A673 (cell line): ENCODE measurements around the gene PI16. TPM values are rescaled to one million over a fixed set of nuclear protein-coding genes. Genes with fewer than 3 reads are reported as not detected.

Source experiments
- BruUV-seq: library from RNA; stranded (reverse); fragments of 400-500 nt; replicated peaks from 2 replicates; lab custom pipeline; 2021; lab: Mats Ljungman, UMichigan
- CTCF ChIA-PET: fragments of 300-600 bp; sonication (Branson Sonifier 250); formaldehyde crosslinking; loops from one replicate; lab custom pipeline; 2022; ENCODE audit warnings: antibody characterized with exemption; lab: Charles Lee
- POLR2A ChIA-PET: fragments of 300-600 bp; sonication (Branson Sonifier 250); formaldehyde crosslinking; loops from one replicate; lab custom pipeline; 2022; ENCODE audit warnings: antibody characterized with exemption; ENCODE audit not compliant: low non-redundant PET; lab: Charles Lee
- DNase-seq: peaks from one replicate; pipeline ENCODE4 v3.0.0-alpha.2; 2015; ENCODE audit warnings: low spot score
- H3K27ac ChIP-seq: fragments of 200-600 bp; sonication (generic); 2 replicates; pipeline ENCODE4 v1.5.1; 2016; ENCODE audit warnings: mixed run types, low read depth, mild to moderate bottlenecking, mixed read lengths, antibody characterized with exemption, low read length; ENCODE audit not compliant: poor library complexity, severe bottlenecking
- H3K27me3 ChIP-seq: fragments of 200-600 bp; sonication (generic); replicated peaks from 2 replicates; pipeline ENCODE4 v1.6.1; 2017; ENCODE audit warnings: mixed run types, low read depth, mild to moderate bottlenecking, mixed read lengths, antibody characterized with exemption, low read length; ENCODE audit not compliant: insufficient read depth, poor library complexity
- H3K36me3 ChIP-seq: fragments of 200-600 bp; sonication (generic); 2 replicates; pipeline ENCODE4 v1.6.1; 2016; ENCODE audit warnings: mixed run types, mild to moderate bottlenecking, mixed read lengths, antibody characterized with exemption, low read length; ENCODE audit not compliant: insufficient read depth, poor library complexity, severe bottlenecking
- H3K4me1 ChIP-seq: fragments of 200-600 bp; sonication (generic); 2 replicates; pipeline ENCODE4 v1.6.1; 2017; ENCODE audit warnings: mixed run types, mild to moderate bottlenecking, mixed read lengths, antibody characterized with exemption, low read length; ENCODE audit not compliant: insufficient read depth, poor library complexity, severe bottlenecking
- H3K4me3 ChIP-seq: fragments of 200-600 bp; sonication (generic); 2 replicates; pipeline ENCODE4 v1.5.1; 2016; ENCODE audit warnings: low read depth, mixed run types, mild to moderate bottlenecking, mixed read lengths, low read length; ENCODE audit not compliant: poor library complexity, severe bottlenecking
- H3K9me3 ChIP-seq: fragments of 200-600 bp; sonication (generic); 2 replicates; pipeline ENCODE4 v1.6.1; 2016; ENCODE audit warnings: mixed run types, low read depth, mild to moderate bottlenecking, mixed read lengths, antibody characterized with exemption, low read length; ENCODE audit not compliant: poor library complexity, severe bottlenecking
- EZH2 ChIP-seq: fragments of 200-600 bp; sonication (generic); IDR thresholded peaks from 2 replicates; pipeline ENCODE4 v1.6.1; 2017; ENCODE audit warnings: borderline replicate concordance, low read depth, mild to moderate bottlenecking, mixed read lengths, antibody characterized with exemption, low read length; ENCODE audit not compliant: poor library complexity, severe bottlenecking
- intact Hi-C: fragments of 100-400 bp; cut with micrococcal nuclease; formaldehyde crosslinking; loops from one replicate; pipeline ENCODE4 v1.10.0; 2022; ENCODE audit not compliant: unreplicated experiment
- total RNA-seq: library from RNA; stranded (reverse); gene quantifications from 2 replicates; pipeline ENCODE4 v1.2.3, GENCODE V29; 2021
- TF ChIP-seq, protein P1 (sequence below): fragments of 300-800, 200-600 bp; sonication (generic); conservative IDR thresholded peaks from 2 replicates; pipeline ENCODE4 v1.5.1; 2017; ENCODE audit warnings: low read depth, mild to moderate bottlenecking, antibody characterized with exemption, low read length, moderate library complexity, mixed read lengths

The PI16 gene
- total RNA-seq, 1 experiment from 2014 or later, result not detected

DNA sequence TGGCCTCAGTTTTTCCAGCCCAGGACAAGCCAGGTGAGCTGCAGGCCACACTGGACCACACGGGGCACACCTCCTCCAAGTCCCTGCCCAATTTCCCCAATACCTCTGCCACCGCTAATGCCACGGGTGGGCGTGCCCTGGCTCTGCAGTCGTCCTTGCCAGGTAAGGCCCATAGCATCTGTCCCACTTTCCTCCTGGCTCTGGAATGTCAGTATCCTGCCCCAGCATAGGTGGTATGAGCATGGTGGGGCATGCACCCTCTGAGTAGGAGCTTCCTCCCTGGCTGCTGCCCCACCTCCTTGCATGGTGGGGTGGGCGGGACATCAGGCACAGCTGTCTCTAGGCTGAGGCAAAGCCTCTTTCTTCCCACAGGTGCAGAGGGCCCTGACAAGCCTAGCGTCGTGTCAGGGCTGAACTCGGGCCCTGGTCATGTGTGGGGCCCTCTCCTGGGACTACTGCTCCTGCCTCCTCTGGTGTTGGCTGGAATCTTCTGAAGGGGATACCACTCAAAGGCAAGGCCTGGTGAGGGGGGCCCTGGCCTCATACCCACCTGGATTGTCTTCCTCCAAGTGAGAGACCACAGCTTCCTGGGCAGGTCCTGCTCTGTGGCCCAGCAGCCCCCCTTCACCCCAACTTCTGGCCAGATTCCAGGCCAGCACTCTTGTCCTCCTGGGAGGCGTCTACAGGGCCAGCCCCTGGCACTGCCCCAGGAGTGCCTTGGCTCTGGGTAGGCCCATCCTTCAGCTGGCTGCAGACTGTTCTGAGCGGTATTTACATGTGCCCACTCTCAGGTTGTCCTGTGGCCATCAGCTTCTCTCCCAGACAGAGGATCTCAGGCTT is 9.1 kb downstream of the PI16 start:
- peaks cover 18% of the 10 kb centered on the region for H3K36me3 ChIP-seq
- CTCF ChIA-PET, result no interaction called here

DNA sequence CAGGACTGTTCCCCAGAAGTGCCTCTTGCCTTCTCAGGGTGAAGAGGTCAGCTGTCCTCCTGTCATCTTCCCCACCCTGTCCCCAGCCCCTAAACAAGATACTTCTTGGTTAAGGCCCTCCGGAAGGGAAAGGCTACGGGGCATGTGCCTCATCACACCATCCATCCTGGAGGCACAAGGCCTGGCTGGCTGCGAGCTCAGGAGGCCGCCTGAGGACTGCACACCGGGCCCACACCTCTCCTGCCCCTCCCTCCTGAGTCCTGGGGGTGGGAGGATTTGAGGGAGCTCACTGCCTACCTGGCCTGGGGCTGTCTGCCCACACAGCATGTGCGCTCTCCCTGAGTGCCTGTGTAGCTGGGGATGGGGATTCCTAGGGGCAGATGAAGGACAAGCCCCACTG is 9.8 kb downstream of the PI16 start:
- Histone ChIP-seq H3K27ac (no peak overlapping the region), H3K27me3 (no peaks in the 10 kb centered on the region), H3K9me3 (no peaks in the 10 kb centered on the region), H3K4me3 (no peak overlapping the region), H3K36me3 (peaks cover 24% of the 10 kb centered on the region), H3K4me1 (no peaks in the 10 kb centered on the region)
- BruUV-seq, result no TSS peak
- intact Hi-C loops, result no loop called here
- ChIA-PET CTCF (no interaction called here), POLR2A (no interaction called here)
- DNase-seq, result no peak
- no peak for TF ChIP-seq EZH2
- TF ChIP-seq, protein P1, sequence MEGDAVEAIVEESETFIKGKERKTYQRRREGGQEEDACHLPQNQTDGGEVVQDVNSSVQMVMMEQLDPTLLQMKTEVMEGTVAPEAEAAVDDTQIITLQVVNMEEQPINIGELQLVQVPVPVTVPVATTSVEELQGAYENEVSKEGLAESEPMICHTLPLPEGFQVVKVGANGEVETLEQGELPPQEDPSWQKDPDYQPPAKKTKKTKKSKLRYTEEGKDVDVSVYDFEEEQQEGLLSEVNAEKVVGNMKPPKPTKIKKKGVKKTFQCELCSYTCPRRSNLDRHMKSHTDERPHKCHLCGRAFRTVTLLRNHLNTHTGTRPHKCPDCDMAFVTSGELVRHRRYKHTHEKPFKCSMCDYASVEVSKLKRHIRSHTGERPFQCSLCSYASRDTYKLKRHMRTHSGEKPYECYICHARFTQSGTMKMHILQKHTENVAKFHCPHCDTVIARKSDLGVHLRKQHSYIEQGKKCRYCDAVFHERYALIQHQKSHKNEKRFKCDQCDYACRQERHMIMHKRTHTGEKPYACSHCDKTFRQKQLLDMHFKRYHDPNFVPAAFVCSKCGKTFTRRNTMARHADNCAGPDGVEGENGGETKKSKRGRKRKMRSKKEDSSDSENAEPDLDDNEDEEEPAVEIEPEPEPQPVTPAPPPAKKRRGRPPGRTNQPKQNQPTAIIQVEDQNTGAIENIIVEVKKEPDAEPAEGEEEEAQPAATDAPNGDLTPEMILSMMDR, result no peak

More for the DNA sequence above, 9.1 kb downstream of the PI16 start:
- POLR2A ChIA-PET, result no interaction called here
- H3K4me3 ChIP-seq, result no peak overlapping the region
- intact Hi-C loops, result no loop called here
- BruUV-seq, result no TSS peak
- H3K27me3 ChIP-seq, result no peaks in the 10 kb centered on the region
- no peak for TF ChIP-seq EZH2
- TF ChIP-seq, protein P1, result no peak
- DNase-seq, result no peak
- no peaks in the 10 kb centered on the region for H3K4me1 ChIP-seq
- H3K9me3 ChIP-seq, result no peaks in the 10 kb centered on the region
- no peak overlapping the region for H3K27ac ChIP-seq

DNA sequence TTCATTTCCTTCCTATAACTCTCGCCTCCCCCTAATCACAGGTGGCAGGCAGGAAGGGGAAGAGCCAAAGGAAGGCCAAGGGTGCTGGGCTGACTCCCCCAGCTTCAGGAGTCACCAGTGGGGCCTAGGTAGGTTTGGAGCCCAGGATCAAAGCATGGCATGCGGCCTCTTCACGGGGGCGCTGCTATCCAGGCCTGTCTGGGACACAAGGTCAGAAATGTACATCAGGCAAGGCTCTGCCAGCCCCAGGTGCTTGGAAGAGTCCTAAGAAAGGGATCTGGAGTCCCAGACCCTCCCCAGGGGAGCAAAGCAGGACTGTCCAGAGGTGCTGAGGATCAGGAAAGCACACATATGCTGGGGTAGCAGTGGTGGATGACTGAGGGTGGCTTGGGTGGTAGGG is 10.4 kb downstream of the PI16 start:
- BruUV-seq, result no TSS peak
- Histone ChIP-seq H3K4me1 (no peaks in the 10 kb centered on the region), H3K9me3 (no peaks in the 10 kb centered on the region), H3K4me3 (no peak overlapping the region), H3K27me3 (no peaks in the 10 kb centered on the region), H3K27ac (no peak overlapping the region), H3K36me3 (peaks cover 30% of the 10 kb centered on the region)
- no peak for DNase-seq
- intact Hi-C loops, result no loop called here
- TF ChIP-seq EZH2, result no peak
- TF ChIP-seq, protein P1, result no peak
- POLR2A ChIA-PET, result no interaction called here
- CTCF ChIA-PET, result no interaction called here
